Loucy (cell line): ENCODE measurements around the gene ADIPOR2.

Source experiments
- EZH2phosphoT487 ChIP-seq: fragments of 200-600 bp; IDR thresholded peaks from 2 replicates; pipeline ENCODE4 v1.6.1; 2018; ENCODE audit warnings: antibody characterized with exemption, mild to moderate bottlenecking, moderate library complexity, borderline replicate concordance
- TF ChIP-seq, protein P1 (sequence below): fragments of 200-600 bp; sonication (generic); conservative IDR thresholded peaks from 2 replicates; pipeline ENCODE4 v1.5.1; 2014; ENCODE audit warnings: mild to moderate bottlenecking, antibody characterized with exemption, low read length

DNA sequence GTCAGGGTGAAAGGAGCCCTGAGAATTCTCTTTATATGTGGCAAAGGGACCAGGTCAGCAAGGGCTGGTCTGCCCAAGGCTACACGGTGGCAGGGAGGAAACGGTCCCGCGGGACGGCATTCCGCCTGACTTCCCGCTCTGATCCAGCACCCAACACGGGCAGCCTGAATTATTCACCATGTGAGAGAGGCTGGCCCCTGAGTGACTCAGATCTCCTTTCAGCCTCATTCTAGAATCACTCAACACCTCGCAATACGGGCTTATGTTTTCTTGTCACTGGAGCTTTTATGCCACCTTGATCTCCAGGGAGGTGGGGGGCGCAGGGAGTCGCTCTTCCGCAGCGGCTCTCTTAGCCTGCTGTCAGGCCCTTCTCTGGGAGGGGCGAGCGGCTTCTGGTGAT is 138.0 kb downstream of the ADIPOR2 start:
- TF ChIP-seq, protein P1, sequence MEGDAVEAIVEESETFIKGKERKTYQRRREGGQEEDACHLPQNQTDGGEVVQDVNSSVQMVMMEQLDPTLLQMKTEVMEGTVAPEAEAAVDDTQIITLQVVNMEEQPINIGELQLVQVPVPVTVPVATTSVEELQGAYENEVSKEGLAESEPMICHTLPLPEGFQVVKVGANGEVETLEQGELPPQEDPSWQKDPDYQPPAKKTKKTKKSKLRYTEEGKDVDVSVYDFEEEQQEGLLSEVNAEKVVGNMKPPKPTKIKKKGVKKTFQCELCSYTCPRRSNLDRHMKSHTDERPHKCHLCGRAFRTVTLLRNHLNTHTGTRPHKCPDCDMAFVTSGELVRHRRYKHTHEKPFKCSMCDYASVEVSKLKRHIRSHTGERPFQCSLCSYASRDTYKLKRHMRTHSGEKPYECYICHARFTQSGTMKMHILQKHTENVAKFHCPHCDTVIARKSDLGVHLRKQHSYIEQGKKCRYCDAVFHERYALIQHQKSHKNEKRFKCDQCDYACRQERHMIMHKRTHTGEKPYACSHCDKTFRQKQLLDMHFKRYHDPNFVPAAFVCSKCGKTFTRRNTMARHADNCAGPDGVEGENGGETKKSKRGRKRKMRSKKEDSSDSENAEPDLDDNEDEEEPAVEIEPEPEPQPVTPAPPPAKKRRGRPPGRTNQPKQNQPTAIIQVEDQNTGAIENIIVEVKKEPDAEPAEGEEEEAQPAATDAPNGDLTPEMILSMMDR = no peak
- TF ChIP-seq EZH2phosphoT487 = no peak
